Activated B cell treated with CpG ODN at 0.5 μM for 24 hours (primary cell): ENCODE data around the gene FBXL7. TPM values are rescaled to one million over a fixed set of nuclear protein-coding genes. Genes with fewer than 3 reads are reported as not detected.

ENCODE experiments used
- ATAC-seq: fragments of 200-7000 bp; cut with Tn5 transposase; one replicate; pipeline ENCODE4 v1.10.0; 2021; ENCODE audit warnings: low read depth, mild to moderate bottlenecking, moderate library complexity
- CTCF ChIA-PET: fragments of 350-600 bp; sonication (Branson Sonifier 250); formaldehyde crosslinking; loops from one replicate; lab custom pipeline; 2021; ENCODE audit warnings: antibody characterized with exemption; lab: Charles Lee
- POLR2A ChIA-PET: fragments of 350-600 bp; sonication (Branson Sonifier 250); formaldehyde crosslinking; loops from one replicate; lab custom pipeline; 2021; ENCODE audit warnings: antibody characterized with exemption; lab: Charles Lee
- DNase-seq: peaks from one replicate; pipeline ENCODE4 v3.0.0; 2022
- H3K27ac Mint-ChIP-seq: one replicate; pipeline ENCODE4 v1.8.0; 2020; ENCODE audit warnings: mixed read lengths
- H3K27me3 Mint-ChIP-seq: one replicate; pipeline ENCODE4 v1.8.0; 2021; ENCODE audit warnings: mixed read lengths
- H3K36me3 Mint-ChIP-seq: one replicate; pipeline ENCODE4 v1.8.0; 2021; ENCODE audit warnings: low read depth, mixed read lengths
- H3K4me1 Mint-ChIP-seq: one replicate; pipeline ENCODE4 v1.8.0; 2021; ENCODE audit warnings: mixed read lengths
- H3K4me3 Mint-ChIP-seq: one replicate; pipeline ENCODE4 v1.8.0; 2020; ENCODE audit warnings: mild to moderate bottlenecking, mixed read lengths
- H3K9me3 Mint-ChIP-seq: one replicate; pipeline ENCODE4 v1.8.0; 2020; ENCODE audit warnings: mixed read lengths
- CTCF ChIP-seq: fragments of 200-600 bp; IDR thresholded peaks from one replicate; pipeline ENCODE4 v1.8.0; 2022; ENCODE audit warnings: antibody characterized with exemption, mild to moderate bottlenecking
- intact Hi-C: fragments of 100-400 bp; cut with micrococcal nuclease; formaldehyde crosslinking; loops from one replicate; pipeline ENCODE4 v1.15.1; 2024
- total RNA-seq: library from RNA; stranded (reverse); gene quantifications from 2 replicates; pipeline ENCODE4 v1.2.3, GENCODE V29; 2022

The FBXL7 gene
- total RNA-seq, 1 donor from 2014 or later = not detected

- Mint-ChIP-seq H3K27ac (no peak overlapping the region), H3K27me3 (no peaks in the 10 kb centered on the region), H3K9me3 (peaks cover 5% of the 10 kb centered on the region), H3K4me3 (no peak overlapping the region), H3K36me3 (no peaks in the 10 kb centered on the region), H3K4me1 (no peaks in the 10 kb centered on the region)
- no peak for DNase-seq
- POLR2A ChIA-PET = no interaction called here
- CTCF ChIA-PET = no interaction called here
- intact Hi-C loops = no loop called here
- ATAC-seq = no peak
- TF ChIP-seq CTCF = no peak
Measured at GRCh38 chr5:15943487-15943886, 443.5 kb downstream of the FBXL7 start.

GRCh38 chr5:15946026-15946425 is 446.0 kb downstream of the FBXL7 start:
- no peaks in the 10 kb centered on the region for H3K27me3 Mint-ChIP-seq
- DNase-seq (no peak), ATAC-seq (no peak)
- H3K9me3 Mint-ChIP-seq = peaks cover 5% of the 10 kb centered on the region
- CTCF ChIA-PET = no interaction called here
- POLR2A ChIA-PET = no interaction called here
- H3K36me3 Mint-ChIP-seq = no peaks in the 10 kb centered on the region
- H3K27ac Mint-ChIP-seq = no peak overlapping the region
- H3K4me1 Mint-ChIP-seq = no peaks in the 10 kb centered on the region
- TF ChIP-seq CTCF = no peak
- intact Hi-C loops = no loop called here
- H3K4me3 Mint-ChIP-seq = no peak overlapping the region

GRCh38 chr5:15948190-15948589 is 448.2 kb downstream of the FBXL7 start:
- no peaks in the 10 kb centered on the region for H3K36me3 Mint-ChIP-seq
- peaks cover 7% of the 10 kb centered on the region for H3K9me3 Mint-ChIP-seq
- H3K4me3 Mint-ChIP-seq = no peak overlapping the region
- intact Hi-C loops = no loop called here
- ChIA-PET CTCF (no interaction called here), POLR2A (no interaction called here)
- no peaks in the 10 kb centered on the region for H3K27me3 Mint-ChIP-seq
- DNase-seq (no peak), ATAC-seq (no peak)
- no peak overlapping the region for H3K27ac Mint-ChIP-seq
- no peak for TF ChIP-seq CTCF
- no peaks in the 10 kb centered on the region for H3K4me1 Mint-ChIP-seq

GRCh38 chr5:15951126-15951525 is 451.1 kb downstream of the FBXL7 start:
- intact Hi-C loops = no loop called here
- TF ChIP-seq CTCF = no peak

GRCh38 chr5:15951550-15951949 is 451.6 kb downstream of the FBXL7 start:
- CTCF ChIA-PET = no interaction called here
- intact Hi-C loops = no loop called here
- ATAC-seq (no peak), DNase-seq (no peak)
- POLR2A ChIA-PET = no interaction called here
- H3K36me3 Mint-ChIP-seq = no peaks in the 10 kb centered on the region
- no peaks in the 10 kb centered on the region for H3K4me1 Mint-ChIP-seq
- no peak overlapping the region for H3K4me3 Mint-ChIP-seq
- H3K27ac Mint-ChIP-seq = no peak overlapping the region
- H3K27me3 Mint-ChIP-seq = no peaks in the 10 kb centered on the region
- no peak for TF ChIP-seq CTCF
- peaks cover 3% of the 10 kb centered on the region for H3K9me3 Mint-ChIP-seq

More at GRCh38 chr5:15951126-15951525, 451.1 kb downstream of the FBXL7 start:
- ChIA-PET CTCF (no interaction called here), POLR2A (no interaction called here)
- no peak overlapping the region for H3K4me3 Mint-ChIP-seq
- no peaks in the 10 kb centered on the region for H3K4me1 Mint-ChIP-seq
- no peaks in the 10 kb centered on the region for H3K36me3 Mint-ChIP-seq
- ATAC-seq (no peak), DNase-seq (no peak)
- no peak overlapping the region for H3K27ac Mint-ChIP-seq
- no peaks in the 10 kb centered on the region for H3K27me3 Mint-ChIP-seq
- peaks cover 3% of the 10 kb centered on the region for H3K9me3 Mint-ChIP-seq
